RPMI7951 (cell line): ENCODE data around the gene ERC2. TPM values are rescaled to one million over a fixed set of nuclear protein-coding genes. Genes with fewer than 3 reads are reported as not detected.
A peak's percentile ranks its signal among the peaks of the same experiment; 100 is the strongest.

Experiments
- DNase-seq: peaks from one replicate; pipeline ENCODE4 v3.0.0-alpha.2; 2012; ENCODE audit warnings: low read depth
- total RNA-seq: library from RNA; depleted of rRNA; stranded (reverse); fragments of >200 nt; shearing (Covaris generic); gene quantifications from 2 replicates; pipeline ENCODE4 v1.2.3, GENCODE V29; 2014

Gene ERC2
- total RNA-seq, 1 experiment from 2014 or later: 0.24 TPM

DNA sequence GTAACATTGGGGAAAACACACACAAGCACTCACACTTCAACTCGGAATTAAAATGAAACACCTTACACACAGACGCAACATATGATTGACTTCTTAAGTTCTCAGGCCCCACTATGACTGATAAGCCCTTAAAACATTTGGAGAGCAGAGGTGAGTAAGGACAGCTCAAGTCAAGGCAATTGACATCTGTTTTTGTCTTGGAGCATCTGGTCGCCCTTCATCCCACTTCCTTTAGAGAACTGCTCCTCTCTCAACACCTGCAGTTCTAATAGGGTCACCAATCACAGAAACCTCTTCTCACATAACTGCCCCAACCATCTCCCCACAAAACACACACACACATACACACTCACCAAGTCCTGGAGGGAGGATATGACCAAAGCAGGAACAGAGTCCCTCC, 43.4 kb downstream of the ERC2 start:
- DNase-seq: no peak

GRCh38 chr3:56424336-56424735, 43.9 kb downstream of the ERC2 start:
- DNase-seq: no peak

DNA sequence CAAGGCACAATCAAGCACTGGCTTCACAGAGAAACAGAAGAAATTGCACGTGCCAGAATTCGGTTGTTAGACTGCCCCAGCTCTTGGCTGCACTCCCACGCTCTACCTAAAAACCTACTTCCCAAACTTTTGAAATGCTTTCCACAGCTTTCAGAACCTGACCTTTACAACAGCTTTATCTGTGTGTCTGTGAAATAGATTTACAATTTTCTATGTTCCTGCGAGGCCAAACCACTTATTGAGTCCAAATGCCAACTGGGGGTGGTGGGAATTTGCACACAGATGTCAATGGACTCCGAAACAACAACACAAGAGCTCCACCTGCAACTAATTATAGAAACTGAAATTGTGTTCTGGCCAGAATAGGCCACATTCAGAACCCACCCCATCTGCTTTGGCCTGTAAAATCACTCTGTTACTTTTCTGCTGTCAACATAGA, 44.6 kb downstream of the ERC2 start:
- DNase-seq: no peak

GRCh38 chr3:56422316-56422715, 46.0 kb downstream of the ERC2 start:
- DNase-seq: no peak

- DNase-seq: no peak
These were observed 47.1 kb downstream of the ERC2 start for GRCh38 chr3:56421205-56421604.

- peak; percentile 25 for DNase-seq
These were observed 52.6 kb downstream of the ERC2 start for GRCh38 chr3:56415652-56416051.

DNA sequence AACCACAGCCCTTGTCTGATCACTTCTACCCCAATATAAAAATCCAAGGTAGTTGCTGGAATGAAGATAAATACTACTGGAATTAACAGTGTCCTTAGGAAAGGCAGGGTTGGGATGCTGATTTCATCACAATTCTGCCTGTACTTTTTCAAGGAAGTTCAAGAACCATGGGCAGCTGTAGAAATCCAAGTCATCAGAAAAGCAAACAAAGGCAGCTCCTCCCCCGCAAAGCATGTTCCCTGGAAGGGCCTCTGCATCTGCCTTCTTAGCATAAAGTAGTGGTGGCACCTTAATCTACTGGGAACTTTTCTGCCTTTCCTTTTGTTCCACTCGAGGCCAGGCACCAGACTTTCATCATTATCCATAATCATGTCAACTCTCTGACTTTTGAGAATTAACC, 54.4 kb downstream of the ERC2 start:
- DNase-seq: no peak

DNA sequence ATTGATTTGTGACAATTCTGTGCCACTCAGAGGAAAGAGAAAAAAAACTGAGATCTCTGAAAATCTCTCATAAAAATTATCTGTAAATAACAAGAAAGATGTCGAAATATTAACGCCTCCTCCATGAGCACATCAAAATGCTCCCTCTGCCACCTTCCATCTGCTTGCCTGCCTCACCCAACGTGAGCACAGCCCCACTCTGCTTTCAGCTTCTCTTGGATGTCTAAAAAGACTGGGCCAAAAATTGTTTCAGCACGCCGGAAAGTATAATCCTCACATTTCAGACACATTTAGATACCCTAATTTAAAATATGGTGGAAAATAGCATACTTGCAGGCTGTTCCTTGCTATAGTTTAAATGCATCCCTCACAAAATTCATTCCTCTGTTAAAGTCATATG, 57.1 kb downstream of the ERC2 start:
- DNase-seq: no peak

- no peak for DNase-seq
These were observed 57.7 kb downstream of the ERC2 start for GRCh38 chr3:56410576-56410975.

DNA sequence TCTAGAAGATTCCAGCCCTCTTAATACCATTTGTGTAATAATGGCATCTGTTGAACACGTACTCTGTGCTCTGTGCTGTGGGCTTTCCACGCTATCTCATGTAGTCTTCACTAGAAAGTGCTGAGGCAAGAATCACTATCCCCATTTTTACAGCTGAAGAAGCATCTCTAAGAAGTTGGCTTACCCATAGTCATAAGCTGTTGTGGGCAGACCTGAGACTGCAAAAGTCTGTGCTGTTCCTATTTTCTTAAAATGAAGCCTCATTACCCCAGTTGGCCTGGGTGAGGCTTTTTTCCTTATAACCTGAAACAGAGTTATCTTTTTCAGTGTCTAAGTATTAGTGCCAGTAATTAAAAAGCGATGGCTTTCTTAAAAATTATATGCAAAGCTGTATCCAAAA, 58.5 kb downstream of the ERC2 start:
- DNase-seq: no peak

GRCh38 chr3:56408761-56409196, 59.5 kb downstream of the ERC2 start:
- DNase-seq: no peak

- DNase-seq: no peak
These were observed 61.3 kb downstream of the ERC2 start for GRCh38 chr3:56406826-56407515.

DNA sequence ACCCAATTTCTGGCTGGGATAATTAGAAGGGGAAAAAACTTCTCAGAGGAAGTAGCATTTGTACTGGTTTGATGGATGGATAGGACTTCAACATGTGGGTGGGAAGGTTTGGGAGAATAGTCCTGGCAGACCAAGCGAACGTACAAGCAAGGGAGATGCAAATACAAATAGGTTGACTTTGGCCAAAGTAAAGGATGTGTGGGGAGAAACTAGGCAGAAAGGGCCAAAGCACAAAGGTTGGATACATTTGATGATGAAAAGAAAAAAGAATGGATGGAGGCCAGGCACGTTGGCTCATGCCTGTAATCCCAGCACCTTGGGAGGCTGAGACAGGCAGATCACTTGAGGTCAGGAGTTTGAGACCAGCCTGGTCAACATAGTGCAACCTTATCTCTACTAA, 63.4 kb downstream of the ERC2 start:
- DNase-seq: no peak

DNA sequence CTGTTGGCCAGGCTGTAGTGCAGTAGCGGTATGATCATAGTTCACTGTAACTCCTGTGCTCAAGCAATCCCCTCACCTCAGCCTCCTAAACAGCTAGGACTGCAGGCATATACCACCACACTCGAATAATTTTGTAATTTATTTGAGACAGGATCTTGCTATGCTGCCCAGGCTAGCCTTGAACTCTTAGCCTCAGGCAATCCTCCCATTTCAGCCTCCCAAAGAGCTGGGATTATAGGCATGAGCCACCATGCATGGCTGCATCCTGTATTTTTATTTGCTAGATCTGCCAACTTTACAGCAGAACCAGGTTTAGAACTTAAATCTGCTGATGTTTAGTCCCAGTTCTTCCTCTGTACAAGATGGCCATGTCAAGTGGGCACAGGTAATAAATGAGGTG, 69.6 kb downstream of the ERC2 start:
- DNase-seq: no peak

GRCh38 chr3:56397798-56398197, 70.5 kb downstream of the ERC2 start:
- no peak for DNase-seq

GRCh38 chr3:56389183-56389830, 79.0 kb downstream of the ERC2 start:
- DNase-seq: no peak

DNA sequence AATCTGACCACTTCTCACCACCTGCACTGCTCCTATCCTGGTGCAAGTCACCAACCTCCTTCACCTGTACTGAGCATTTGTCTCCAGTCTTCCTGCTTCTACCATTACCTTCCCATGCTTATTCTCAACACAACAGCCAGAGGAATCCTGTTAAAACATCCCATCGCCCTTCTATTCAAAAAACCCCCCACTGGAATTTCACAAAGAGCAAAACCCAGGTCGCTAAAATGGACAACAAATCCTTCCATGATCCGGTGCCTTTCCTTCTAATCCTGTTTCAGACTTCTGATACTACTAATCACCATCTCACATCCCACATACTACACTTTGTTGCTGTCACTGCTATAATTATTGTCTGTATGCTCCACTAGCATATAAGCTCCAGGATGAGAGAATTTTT, 85.2 kb downstream of the ERC2 start:
- DNase-seq: no peak

DNA sequence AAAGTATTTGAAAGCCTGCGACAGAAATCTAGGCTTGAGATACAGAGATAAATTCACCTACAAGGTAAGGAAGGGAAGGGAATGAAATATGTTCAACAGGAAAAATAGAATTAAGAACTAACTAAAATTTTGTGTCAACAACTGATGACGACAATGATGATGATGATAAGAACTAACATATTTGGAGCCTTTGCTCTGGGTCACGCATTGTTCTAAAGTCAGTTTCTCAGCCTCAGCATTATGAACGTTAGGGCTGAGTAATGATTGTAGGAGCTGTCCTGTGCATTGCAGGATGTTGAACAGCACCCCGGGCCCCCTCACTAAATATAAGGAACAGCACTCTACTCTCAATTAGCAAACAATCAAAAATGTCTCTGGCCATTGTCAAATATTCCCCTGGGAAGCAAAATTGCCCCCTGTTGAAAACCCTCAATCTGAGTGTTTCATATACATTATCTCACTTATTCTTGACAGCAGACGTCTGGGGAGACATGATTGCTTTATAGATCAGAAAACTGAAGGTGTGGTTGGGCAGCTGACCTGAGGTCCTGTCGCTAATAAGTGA, 88.5 kb downstream of the ERC2 start:
- DNase-seq: no peak

DNA sequence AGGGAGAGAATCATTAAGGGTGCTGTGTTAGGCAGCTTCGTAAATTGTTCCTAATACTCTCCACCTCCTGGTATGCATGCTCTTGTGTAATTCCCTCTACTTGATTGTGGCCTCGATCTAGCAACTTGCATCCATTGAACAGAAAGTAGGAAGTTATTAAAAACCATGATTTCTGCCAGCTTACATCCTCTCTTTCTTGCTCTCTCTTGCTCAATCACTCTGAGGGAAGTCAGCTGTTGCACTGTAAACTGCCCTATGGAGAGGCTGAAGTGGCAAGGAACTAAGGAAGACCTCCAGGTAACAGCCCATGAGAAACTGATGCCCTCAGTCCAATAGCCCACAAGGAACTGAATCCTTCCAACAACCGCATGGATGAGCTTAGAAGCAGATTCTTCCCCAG, 92.6 kb downstream of the ERC2 start:
- no peak for DNase-seq

DNA sequence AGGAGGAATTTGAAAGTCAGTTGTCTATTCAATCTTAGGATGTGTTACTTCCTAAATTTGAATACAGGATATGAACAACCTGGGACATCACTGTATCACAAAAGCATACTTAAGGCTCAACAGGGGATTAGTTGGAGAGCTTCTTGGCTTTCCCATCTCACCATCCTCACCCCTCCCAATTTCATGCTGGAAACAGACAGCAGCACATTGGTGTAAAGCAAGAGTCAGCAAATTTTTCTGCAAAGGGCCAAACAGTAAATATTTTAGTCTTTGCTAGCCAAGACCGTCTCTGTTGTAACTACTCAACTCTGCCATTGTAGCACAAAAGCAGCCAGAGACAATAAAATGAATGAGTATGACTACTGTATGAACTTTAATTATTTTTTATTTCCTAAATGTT, 94.9 kb downstream of the ERC2 start:
- no peak for DNase-seq

DNA sequence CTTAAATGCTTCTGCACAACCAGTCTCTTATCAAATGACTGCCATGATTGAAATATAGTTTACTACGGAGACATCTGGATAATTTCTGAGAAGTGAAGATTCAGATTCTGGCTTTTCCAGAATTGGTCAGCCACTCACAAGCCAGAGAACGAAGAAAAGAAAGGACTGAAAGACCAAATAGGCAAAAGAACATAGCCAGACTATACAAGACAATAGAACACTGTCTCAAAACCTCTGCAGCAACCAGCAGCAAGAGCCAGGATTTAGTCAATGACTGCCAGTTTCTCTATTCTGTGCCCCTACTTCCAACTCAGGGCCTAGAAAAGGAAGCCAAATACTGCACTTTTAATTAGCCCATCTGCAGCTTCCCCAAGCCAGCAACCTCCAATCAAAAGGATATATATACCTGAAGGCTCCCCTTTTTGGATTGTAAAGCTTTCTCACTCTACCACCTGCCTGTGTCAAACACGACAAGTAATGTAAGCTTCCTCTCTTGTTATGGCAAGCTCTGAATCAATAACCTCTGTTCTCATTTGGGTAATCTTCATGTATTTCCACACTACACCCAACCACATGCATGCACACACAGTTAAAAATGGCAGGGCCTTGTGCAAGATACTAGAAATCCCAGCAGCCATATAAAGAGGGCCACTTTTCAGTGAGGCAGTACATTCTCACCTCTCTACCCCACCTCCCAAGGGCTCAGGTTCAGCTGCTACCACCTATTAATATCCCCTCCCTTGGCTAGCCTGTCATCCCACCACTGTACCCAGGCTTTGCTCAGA, 97.1 kb downstream of the ERC2 start:
- DNase-seq: no peak

DNA sequence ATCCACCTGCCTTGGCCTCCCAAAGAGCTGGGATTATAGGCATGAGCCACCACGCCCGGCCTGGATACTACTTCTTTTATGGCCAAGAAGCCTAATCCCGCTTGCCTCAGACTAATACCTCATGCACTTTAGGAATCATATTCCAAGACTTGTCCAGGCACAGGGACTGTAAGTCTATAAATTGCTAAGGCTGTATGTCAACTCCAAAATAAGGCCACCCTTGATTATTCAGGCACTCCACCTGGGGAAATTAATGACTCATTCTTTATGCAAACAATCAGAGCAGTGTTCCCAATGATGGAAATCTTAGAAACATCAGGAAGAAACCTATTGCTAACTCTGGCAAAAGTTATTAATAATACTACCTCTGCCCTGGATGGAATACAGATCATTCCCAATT, 98.4 kb downstream of the ERC2 start:
- no peak for DNase-seq

DNA sequence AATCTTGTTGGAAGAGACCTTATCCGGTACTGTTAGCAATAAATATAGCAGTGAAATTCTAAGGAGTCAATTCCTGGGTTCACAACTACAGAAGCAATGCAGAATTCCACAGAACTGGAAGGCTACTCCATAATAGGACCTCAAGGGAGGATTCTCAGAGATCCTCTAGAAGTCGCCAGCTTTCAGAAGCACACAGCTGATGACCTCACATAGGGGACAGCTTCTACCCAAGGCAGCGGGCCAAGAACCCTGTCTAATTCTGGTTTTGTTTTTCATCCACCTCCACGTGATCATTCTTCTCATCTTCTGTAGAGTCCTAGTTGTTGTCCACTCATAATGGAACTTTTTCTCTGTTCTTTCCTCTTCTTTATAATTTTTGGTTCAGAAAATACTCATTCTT, 99.4 kb downstream of the ERC2 start:
- DNase-seq: no peak
